Measurements from ENCODE around the gene SLC35D2. TPM values are rescaled to one million over a fixed set of nuclear protein-coding genes. Genes with fewer than 3 reads are reported as not detected.

The SLC35D2 gene
- total RNA-seq, 4 donors from 2014 or later = 5.6 to 38.5 (median 21.0) TPM

- TF ChIP-seq POLR2A (IDR thresholded peaks at IDR 0.05) = no peak
- no peak for TF ChIP-seq CTCF (IDR thresholded peaks at IDR 0.05)
- no peak for DNase-seq
- Histone ChIP-seq H3K27ac (no peak overlapping the region), H3K9me3 (no peaks in the 10 kb centered on the region), H3K4me1 (no peaks in the 10 kb centered on the region), H3K4me3 (no peak overlapping the region), H3K27me3 (no peaks in the 10 kb centered on the region), H3K36me3 (no peaks in the 10 kb centered on the region)
- intact Hi-C loops (cut with DNase I; ENCODE audit: low total_unique reads) = no loop called here
Measured at GRCh38 chr9:96350866-96351265, 32.6 kb downstream of the SLC35D2 start.

GRCh38 chr9:96348261-96348660 is 35.2 kb downstream of the SLC35D2 start:
- Histone ChIP-seq H3K27me3 (no peaks in the 10 kb centered on the region), H3K4me1 (peaks cover 0 to 7% of the 10 kb centered on the region in 2 donors), H3K9me3 (no peaks in the 10 kb centered on the region), H3K36me3 (no peaks in the 10 kb centered on the region), H3K4me3 (no peak overlapping the region), H3K27ac (no peak overlapping the region)
- DNase-seq = no peak
- intact Hi-C loops (cut with DNase I; ENCODE audit: low total_unique reads) = no loop called here
- no peak for TF ChIP-seq CTCF (IDR thresholded peaks at IDR 0.05)
- no peak for TF ChIP-seq POLR2A (IDR thresholded peaks at IDR 0.05)

- Histone ChIP-seq H3K27ac (peak overlapping the region; percentile 57 to 65), H3K9me3 (no peaks in the 10 kb centered on the region), H3K36me3 (no peaks in the 10 kb centered on the region), H3K4me3 (no peak overlapping the region), H3K27me3 (no peaks in the 10 kb centered on the region), H3K4me1 (peaks cover 0 to 7% of the 10 kb centered on the region in 2 donors)
- intact Hi-C loops (cut with DNase I; ENCODE audit: low total_unique reads) = no loop called here
- TF ChIP-seq CTCF (IDR thresholded peaks at IDR 0.05) (no peak), POLR2A (IDR thresholded peaks at IDR 0.05) (no peak)
- DNase-seq = no peak
Measured at GRCh38 chr9:96345551-96345950, 38.0 kb downstream of the SLC35D2 start.

GRCh38 chr9:96344458-96345180 is 38.9 kb downstream of the SLC35D2 start:
- no peaks in the 10 kb centered on the region for H3K36me3 ChIP-seq
- no peaks in the 10 kb centered on the region for H3K27me3 ChIP-seq
- H3K4me1 ChIP-seq = peaks cover 0 to 7% of the 10 kb centered on the region in 2 donors
- no peak overlapping the region for H3K4me3 ChIP-seq
- peak overlapping the region; percentile 57 to 65 for H3K27ac ChIP-seq
- peak; percentile 72 to 87 for DNase-seq
- H3K9me3 ChIP-seq = no peaks in the 10 kb centered on the region
- TF ChIP-seq CTCF (IDR thresholded peaks at IDR 0.05) = no peak
- TF ChIP-seq POLR2A (IDR thresholded peaks at IDR 0.05) = no peak
- intact Hi-C loops (cut with DNase I; ENCODE audit: low total_unique reads) = no loop called here

GRCh38 chr9:96343515-96344360 is 39.8 kb downstream of the SLC35D2 start:
- no peaks in the 10 kb centered on the region for H3K9me3 ChIP-seq
- H3K27me3 ChIP-seq = no peaks in the 10 kb centered on the region
- TF ChIP-seq POLR2A (IDR thresholded peaks at IDR 0.05) = no peak
- no peak for TF ChIP-seq CTCF (IDR thresholded peaks at IDR 0.05)
- peaks cover 0 to 7% of the 10 kb centered on the region in 2 donors for H3K4me1 ChIP-seq
- H3K27ac ChIP-seq = peak overlapping the region; percentile 40 to 57
- no peak overlapping the region for H3K4me3 ChIP-seq
- no peaks in the 10 kb centered on the region for H3K36me3 ChIP-seq
- intact Hi-C loops (cut with DNase I; ENCODE audit: low total_unique reads) = no loop called here
- DNase-seq = no peak

Data from uterus (tissue), 4 donors.